ENCODE measurements around the gene ARID5B. TPM values are rescaled to one million over a fixed set of nuclear protein-coding genes. Genes with fewer than 3 reads are reported as not detected.

The ARID5B gene
- total and polyA plus RNA-seq, 2 donors (not counting 1 experiment from before 2014, with no cell fraction given), result 22.4 to 237 TPM

DNA sequence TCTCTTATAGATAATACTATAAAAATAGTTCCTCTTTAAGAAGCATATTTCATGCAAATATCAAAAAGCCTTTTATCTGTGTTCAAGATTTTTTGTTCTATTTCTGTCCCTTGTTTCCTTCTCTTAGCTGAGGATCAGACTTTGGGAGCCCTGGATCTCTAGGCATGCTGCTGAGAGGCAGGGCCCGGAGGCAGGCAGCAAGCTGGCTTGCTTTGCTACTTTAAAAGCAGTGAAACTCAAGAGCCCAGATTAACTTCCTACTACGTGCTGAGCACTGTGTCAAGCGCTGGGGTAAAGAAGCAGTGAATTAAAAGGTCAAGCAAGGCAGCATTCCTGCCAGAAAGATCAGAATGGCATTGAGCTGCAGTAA is 31.0 kb upstream of the ARID5B start:
- ChIA-PET POLR2A (interaction anchor here (0.6 kb wide), 1 partner anchor 18 kb away, joined by 3 read pairs; no protein-coding TSS in a partner anchor), CTCF (no interaction called here)
- 95% methylated on average over 3 of the region's 3 CpGs for WGBS (ENCODE audit: insufficient coverage)
- H3K79me2 ChIP-seq (ENCODE audit: control insufficient read depth, insufficient read depth, low read length), result no peaks in the 10 kb centered on the region
- no peaks in the 10 kb centered on the region for H4K20me1 ChIP-seq (ENCODE audit: control insufficient read depth, insufficient read depth, low read length, poor library complexity, severe bottlenecking)
- no peak overlapping the region for H3K4me3 ChIP-seq (ENCODE audit: control extremely low read depth in 1 of 5, extremely low read depth in 1 of 5, insufficient read depth in 1 of 5, low read depth in 2 of 5, low read length in 4 of 5)
- no peaks in the 10 kb centered on the region for H3K9me3 ChIP-seq (ENCODE audit: control extremely low read depth in 1 of 3, control insufficient read depth in 2 of 3, insufficient read depth in 1 of 3, low read length in 2 of 3)
- no peak overlapping the region for H2AFZ ChIP-seq (ENCODE audit: insufficient read depth, low read depth, low read length, poor library complexity, severe bottlenecking)
- H3K4me2 ChIP-seq (replicated peaks; ENCODE audit: low read depth, low read length, poor library complexity, severe bottlenecking), result no peak overlapping the region
- no peak overlapping the region for H3K27ac Mint-ChIP-seq
- TF ChIP-seq EZH2 (IDR thresholded peaks at IDR 0.05; ENCODE audit: borderline replicate concordance, insufficient read depth, low read depth, low read length, poor library complexity, severe bottlenecking), result no peak
- TF ChIP-seq, protein P1, sequence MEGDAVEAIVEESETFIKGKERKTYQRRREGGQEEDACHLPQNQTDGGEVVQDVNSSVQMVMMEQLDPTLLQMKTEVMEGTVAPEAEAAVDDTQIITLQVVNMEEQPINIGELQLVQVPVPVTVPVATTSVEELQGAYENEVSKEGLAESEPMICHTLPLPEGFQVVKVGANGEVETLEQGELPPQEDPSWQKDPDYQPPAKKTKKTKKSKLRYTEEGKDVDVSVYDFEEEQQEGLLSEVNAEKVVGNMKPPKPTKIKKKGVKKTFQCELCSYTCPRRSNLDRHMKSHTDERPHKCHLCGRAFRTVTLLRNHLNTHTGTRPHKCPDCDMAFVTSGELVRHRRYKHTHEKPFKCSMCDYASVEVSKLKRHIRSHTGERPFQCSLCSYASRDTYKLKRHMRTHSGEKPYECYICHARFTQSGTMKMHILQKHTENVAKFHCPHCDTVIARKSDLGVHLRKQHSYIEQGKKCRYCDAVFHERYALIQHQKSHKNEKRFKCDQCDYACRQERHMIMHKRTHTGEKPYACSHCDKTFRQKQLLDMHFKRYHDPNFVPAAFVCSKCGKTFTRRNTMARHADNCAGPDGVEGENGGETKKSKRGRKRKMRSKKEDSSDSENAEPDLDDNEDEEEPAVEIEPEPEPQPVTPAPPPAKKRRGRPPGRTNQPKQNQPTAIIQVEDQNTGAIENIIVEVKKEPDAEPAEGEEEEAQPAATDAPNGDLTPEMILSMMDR (IDR thresholded peaks at IDR 0.05), result no peak
- no peaks in the 10 kb centered on the region for H3K27me3 Mint-ChIP-seq
- H3K27me3 ChIP-seq (replicated peaks in 1 of 4; ENCODE audit: control extremely low read depth in 1 of 4, control insufficient read depth in 3 of 4, insufficient read depth in 4 of 4, low read length in 3 of 4), result no peaks in the 10 kb centered on the region
- DNase-seq (no peak), ATAC-seq (ENCODE audit: low read depth) (no peak)
- peaks cover 3 to 4% of the 10 kb centered on the region in 2 donors for H3K4me1 ChIP-seq (ENCODE audit: control insufficient read depth in 2 of 2, insufficient read depth in 2 of 2, low read length in 2 of 2)
- H3K4me1 Mint-ChIP-seq, result peaks cover 8% of the 10 kb centered on the region
- no peaks in the 10 kb centered on the region for H3K36me3 ChIP-seq (replicated peaks in 1 of 2; ENCODE audit: control extremely low read depth in 1 of 2, control insufficient read depth in 1 of 2, extremely low read depth in 1 of 2, insufficient read depth in 2 of 2, low read length in 1 of 2)
- no peak overlapping the region for H3K4me3 Mint-ChIP-seq
- H3K9ac ChIP-seq (ENCODE audit: low read length), result no peak overlapping the region
- no peaks in the 10 kb centered on the region for H3K9me3 Mint-ChIP-seq (ENCODE audit: insufficient read depth)
- intact Hi-C loops (cut with micrococcal nuclease), result no loop called here
- H3K27ac ChIP-seq (ENCODE audit: low read length in 2 of 2), result no peak overlapping the region

DNA sequence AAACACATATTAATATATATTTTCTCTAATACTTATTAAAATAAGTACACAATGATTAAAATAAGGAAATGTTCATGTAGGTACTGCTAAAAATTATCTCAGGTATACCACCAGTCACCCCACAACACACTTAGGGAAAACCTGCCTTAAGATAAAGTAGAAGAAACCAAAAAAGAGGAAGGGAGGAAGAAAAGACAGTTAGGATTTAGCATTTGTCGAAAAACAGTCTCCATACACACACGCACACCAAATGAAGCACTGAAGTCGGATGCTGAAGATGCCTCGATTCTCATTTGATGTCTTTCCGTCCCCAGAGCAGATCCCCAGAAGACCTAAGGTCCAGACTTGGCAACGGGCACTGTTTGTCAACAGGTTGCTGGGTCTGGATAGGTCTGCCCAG is 30.0 kb upstream of the ARID5B start:
- Histone ChIP-seq H3K4me1 (ENCODE audit: control insufficient read depth in 2 of 2, insufficient read depth in 2 of 2, low read length in 2 of 2) (peaks cover 3 to 4% of the 10 kb centered on the region in 2 donors), H3K79me2 (ENCODE audit: control insufficient read depth, insufficient read depth, low read length) (no peaks in the 10 kb centered on the region), H3K9ac (ENCODE audit: low read length) (no peak overlapping the region), H3K9me3 (ENCODE audit: control extremely low read depth in 1 of 3, control insufficient read depth in 2 of 3, insufficient read depth in 1 of 3, low read length in 2 of 3) (no peaks in the 10 kb centered on the region), H2AFZ (ENCODE audit: insufficient read depth, low read depth, low read length, poor library complexity, severe bottlenecking) (no peak overlapping the region), H4K20me1 (ENCODE audit: control insufficient read depth, insufficient read depth, low read length, poor library complexity, severe bottlenecking) (no peaks in the 10 kb centered on the region), H3K27ac (ENCODE audit: low read length in 2 of 2) (no peak overlapping the region), H3K36me3 (replicated peaks in 1 of 2; ENCODE audit: control extremely low read depth in 1 of 2, control insufficient read depth in 1 of 2, extremely low read depth in 1 of 2, insufficient read depth in 2 of 2, low read length in 1 of 2) (no peaks in the 10 kb centered on the region), H3K27me3 (replicated peaks in 1 of 4; ENCODE audit: control extremely low read depth in 1 of 4, control insufficient read depth in 3 of 4, insufficient read depth in 4 of 4, low read length in 3 of 4) (no peaks in the 10 kb centered on the region), H3K4me3 (ENCODE audit: control extremely low read depth in 1 of 5, extremely low read depth in 1 of 5, insufficient read depth in 1 of 5, low read depth in 2 of 5, low read length in 4 of 5) (no peak overlapping the region), H3K4me2 (replicated peaks; ENCODE audit: low read depth, low read length, poor library complexity, severe bottlenecking) (no peak overlapping the region)
- ChIA-PET POLR2A (no interaction called here), CTCF (no interaction called here)
- Mint-ChIP-seq H3K4me3 (no peak overlapping the region), H3K9me3 (ENCODE audit: insufficient read depth) (no peaks in the 10 kb centered on the region), H3K27ac (no peak overlapping the region), H3K4me1 (peaks cover 8% of the 10 kb centered on the region), H3K27me3 (no peaks in the 10 kb centered on the region)
- intact Hi-C loops (cut with micrococcal nuclease), result no loop called here
- ATAC-seq (ENCODE audit: low read depth) (no peak), DNase-seq (no peak)
- TF ChIP-seq, protein P1 (IDR thresholded peaks at IDR 0.05), result no peak
- no peak for TF ChIP-seq EZH2 (IDR thresholded peaks at IDR 0.05; ENCODE audit: borderline replicate concordance, insufficient read depth, low read depth, low read length, poor library complexity, severe bottlenecking)
- 97% methylated on average over 6 of the region's 6 CpGs for WGBS (ENCODE audit: insufficient coverage)

Measured in B cell (primary cell).